ENCODE results near the gene FRMD1. TPM values are rescaled to one million over a fixed set of nuclear protein-coding genes. Genes with fewer than 3 reads are reported as not detected.

Gene FRMD1
- total RNA-seq, 1 donor, result not detected

- Histone ChIP-seq H3K27me3 (ENCODE audit: insufficient read depth, low read length) (no peaks in the 10 kb centered on the region), H3K4me1 (ENCODE audit: insufficient read depth, low read length) (no peaks in the 10 kb centered on the region), H3K4me3 (ENCODE audit: low read length) (no peak overlapping the region), H3K9me3 (ENCODE audit: low read depth, low read length) (no peaks in the 10 kb centered on the region)
Observed at GRCh38 chr6:168030218-168030746, 48.7 kb downstream of the FRMD1 start.

- Histone ChIP-seq H3K4me3 (ENCODE audit: low read length) (no peak overlapping the region), H3K4me1 (ENCODE audit: insufficient read depth, low read length) (no peaks in the 10 kb centered on the region)
Observed at GRCh38 chr6:168029459-168030217, 49.4 kb downstream of the FRMD1 start.

DNA sequence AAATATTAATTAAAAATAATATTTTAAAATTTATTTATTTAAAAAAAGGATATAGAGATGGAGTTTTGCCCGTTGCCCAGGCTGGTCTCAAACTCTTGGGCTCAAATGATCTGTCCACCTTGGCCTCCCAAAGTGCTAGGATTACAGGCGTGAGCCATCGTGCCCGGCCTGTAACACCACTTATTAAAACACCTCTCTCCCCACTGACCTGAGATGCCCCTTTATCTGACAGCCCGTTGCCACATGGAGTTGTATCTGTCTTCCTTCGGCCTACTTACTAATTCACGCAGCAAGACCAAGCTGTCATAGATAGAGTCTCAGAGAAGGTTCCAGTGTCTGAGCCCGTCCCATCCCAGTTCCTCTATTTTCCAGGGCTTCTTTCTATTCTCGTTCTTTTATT is 50.8 kb downstream of the FRMD1 start:
- Histone ChIP-seq H3K9me3 (ENCODE audit: low read depth, low read length) (no peaks in the 10 kb centered on the region), H3K4me3 (ENCODE audit: low read length) (no peak overlapping the region), H3K4me1 (ENCODE audit: insufficient read depth, low read length) (no peaks in the 10 kb centered on the region), H3K27me3 (ENCODE audit: insufficient read depth, low read length) (no peaks in the 10 kb centered on the region)

More at GRCh38 chr6:168029459-168030217, 49.4 kb downstream of the FRMD1 start:
- Histone ChIP-seq H3K27me3 (ENCODE audit: insufficient read depth, low read length) (no peaks in the 10 kb centered on the region), H3K9me3 (ENCODE audit: low read depth, low read length) (no peaks in the 10 kb centered on the region)

- Histone ChIP-seq H3K4me1 (ENCODE audit: insufficient read depth, low read length) (no peaks in the 10 kb centered on the region), H3K4me3 (ENCODE audit: low read length) (no peak overlapping the region), H3K9me3 (ENCODE audit: low read depth, low read length) (no peaks in the 10 kb centered on the region), H3K27me3 (ENCODE audit: insufficient read depth, low read length) (no peaks in the 10 kb centered on the region)
Observed at GRCh38 chr6:168027521-168027920, 51.5 kb downstream of the FRMD1 start.

GRCh38 chr6:168026925-168027324 is 52.1 kb downstream of the FRMD1 start:
- Histone ChIP-seq H3K4me1 (ENCODE audit: insufficient read depth, low read length) (no peaks in the 10 kb centered on the region), H3K4me3 (ENCODE audit: low read length) (no peak overlapping the region), H3K9me3 (ENCODE audit: low read depth, low read length) (no peaks in the 10 kb centered on the region), H3K27me3 (ENCODE audit: insufficient read depth, low read length) (no peaks in the 10 kb centered on the region)

GRCh38 chr6:168025831-168026710 is 52.9 kb downstream of the FRMD1 start:
- no peaks in the 10 kb centered on the region for H3K27me3 ChIP-seq (ENCODE audit: insufficient read depth, low read length)
- no peaks in the 10 kb centered on the region for H3K9me3 ChIP-seq (ENCODE audit: low read depth, low read length)
- H3K4me1 ChIP-seq (ENCODE audit: insufficient read depth, low read length), result no peaks in the 10 kb centered on the region
- H3K4me3 ChIP-seq (ENCODE audit: low read length), result no peak overlapping the region

GRCh38 chr6:168024951-168025510 is 54.0 kb downstream of the FRMD1 start:
- no peaks in the 10 kb centered on the region for H3K4me1 ChIP-seq (ENCODE audit: insufficient read depth, low read length)
- H3K4me3 ChIP-seq (ENCODE audit: low read length), result no peak overlapping the region
- H3K27me3 ChIP-seq (ENCODE audit: insufficient read depth, low read length), result no peaks in the 10 kb centered on the region
- no peaks in the 10 kb centered on the region for H3K9me3 ChIP-seq (ENCODE audit: low read depth, low read length)

DNA sequence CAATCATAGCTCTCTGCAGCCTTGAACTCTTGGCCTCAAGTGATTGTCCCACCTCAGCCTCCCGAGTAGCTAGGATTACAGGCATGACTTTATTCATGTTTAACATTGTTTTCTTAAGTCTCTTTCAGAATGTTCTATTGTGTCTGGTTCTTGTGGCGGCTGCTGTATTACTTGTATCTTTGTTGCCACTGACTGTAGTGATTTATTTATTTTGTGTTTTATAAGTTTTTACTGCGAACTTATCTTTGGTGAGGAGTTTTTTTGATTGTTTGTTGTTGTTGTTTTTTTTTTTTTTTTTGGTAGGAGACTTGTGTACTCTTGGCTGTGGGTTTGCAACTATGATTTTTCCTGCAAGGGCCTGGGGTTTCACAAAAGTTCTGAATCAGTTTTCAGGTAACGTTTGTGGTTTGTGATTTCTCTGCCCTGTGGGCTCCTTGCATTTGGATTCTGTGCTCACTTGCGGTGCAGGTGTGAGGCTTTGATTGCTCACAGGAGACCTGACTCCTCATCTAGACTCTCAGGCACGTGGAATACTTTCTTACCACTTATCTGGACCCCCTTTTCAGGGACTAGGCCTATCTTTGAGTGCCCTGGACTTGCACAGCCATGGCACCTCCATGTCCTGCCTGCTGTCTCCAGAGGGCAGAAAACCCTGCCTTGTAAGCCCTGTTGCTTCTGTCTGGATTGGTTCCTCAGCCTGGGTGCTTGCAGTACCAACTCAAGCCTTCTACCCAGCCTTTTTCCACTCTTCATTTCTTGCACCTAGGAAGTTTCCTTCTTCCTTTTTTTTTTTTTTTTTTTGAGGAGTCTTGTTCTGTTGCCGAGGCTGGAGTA is 56.3 kb downstream of the FRMD1 start:
- Histone ChIP-seq H3K4me3 (ENCODE audit: low read length) (no peak overlapping the region), H3K27me3 (ENCODE audit: insufficient read depth, low read length) (no peaks in the 10 kb centered on the region), H3K9me3 (ENCODE audit: low read depth, low read length) (no peaks in the 10 kb centered on the region), H3K4me1 (ENCODE audit: insufficient read depth, low read length) (no peaks in the 10 kb centered on the region)

- Histone ChIP-seq H3K27me3 (ENCODE audit: insufficient read depth, low read length) (no peaks in the 10 kb centered on the region), H3K4me1 (ENCODE audit: insufficient read depth, low read length) (no peaks in the 10 kb centered on the region), H3K9me3 (ENCODE audit: low read depth, low read length) (no peaks in the 10 kb centered on the region), H3K4me3 (ENCODE audit: low read length) (no peak overlapping the region)
Observed at GRCh38 chr6:168021581-168021980, 57.4 kb downstream of the FRMD1 start.

GRCh38 chr6:168020242-168020641 is 58.8 kb downstream of the FRMD1 start:
- Histone ChIP-seq H3K27me3 (ENCODE audit: insufficient read depth, low read length) (no peaks in the 10 kb centered on the region), H3K4me3 (ENCODE audit: low read length) (no peak overlapping the region)

DNA sequence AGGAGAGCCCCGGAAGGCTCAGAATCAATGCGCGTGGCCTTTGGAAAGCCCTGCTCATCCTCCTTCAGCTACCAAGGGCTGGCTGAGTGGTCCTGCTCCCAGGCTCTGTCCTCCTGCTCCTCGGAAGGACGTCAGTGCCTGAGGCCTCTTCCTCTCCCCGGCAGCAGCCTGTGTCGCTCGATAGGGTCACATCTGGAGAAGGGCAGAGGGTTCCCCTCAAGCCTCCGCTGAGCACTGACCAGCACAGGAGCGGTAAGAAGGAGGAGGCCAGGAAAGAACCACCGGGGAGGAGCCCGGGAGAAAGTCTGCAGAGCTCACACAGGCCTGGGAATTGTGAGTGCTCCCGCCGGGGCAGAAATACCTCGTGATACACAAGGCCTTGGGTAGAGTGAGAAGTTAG is 60.3 kb downstream of the FRMD1 start:
- H3K9me3 ChIP-seq (ENCODE audit: low read depth, low read length), result no peaks in the 10 kb centered on the region
- H3K4me3 ChIP-seq (ENCODE audit: low read length), result no peak overlapping the region
- H3K4me1 ChIP-seq (ENCODE audit: insufficient read depth, low read length), result no peaks in the 10 kb centered on the region

More at GRCh38 chr6:168020242-168020641, 58.8 kb downstream of the FRMD1 start:
- no peaks in the 10 kb centered on the region for H3K4me1 ChIP-seq (ENCODE audit: insufficient read depth, low read length)
- H3K9me3 ChIP-seq (ENCODE audit: low read depth, low read length), result no peaks in the 10 kb centered on the region

GRCh38 chr6:168017629-168018028 is 61.4 kb downstream of the FRMD1 start:
- no peaks in the 10 kb centered on the region for H3K9me3 ChIP-seq (ENCODE audit: low read depth, low read length)
- H3K27me3 ChIP-seq (ENCODE audit: insufficient read depth, low read length), result no peaks in the 10 kb centered on the region
- H3K4me3 ChIP-seq (ENCODE audit: low read length), result no peak overlapping the region
- H3K4me1 ChIP-seq (ENCODE audit: insufficient read depth, low read length), result no peaks in the 10 kb centered on the region

More for the DNA sequence above, 60.3 kb downstream of the FRMD1 start:
- no peaks in the 10 kb centered on the region for H3K27me3 ChIP-seq (ENCODE audit: insufficient read depth, low read length)

GRCh38 chr6:168016721-168017525 is 62.1 kb downstream of the FRMD1 start:
- Histone ChIP-seq H3K27me3 (ENCODE audit: insufficient read depth, low read length) (no peaks in the 10 kb centered on the region), H3K4me3 (ENCODE audit: low read length) (no peak overlapping the region), H3K9me3 (ENCODE audit: low read depth, low read length) (peaks cover 6% of the 10 kb centered on the region), H3K4me1 (ENCODE audit: insufficient read depth, low read length) (no peaks in the 10 kb centered on the region)

DNA sequence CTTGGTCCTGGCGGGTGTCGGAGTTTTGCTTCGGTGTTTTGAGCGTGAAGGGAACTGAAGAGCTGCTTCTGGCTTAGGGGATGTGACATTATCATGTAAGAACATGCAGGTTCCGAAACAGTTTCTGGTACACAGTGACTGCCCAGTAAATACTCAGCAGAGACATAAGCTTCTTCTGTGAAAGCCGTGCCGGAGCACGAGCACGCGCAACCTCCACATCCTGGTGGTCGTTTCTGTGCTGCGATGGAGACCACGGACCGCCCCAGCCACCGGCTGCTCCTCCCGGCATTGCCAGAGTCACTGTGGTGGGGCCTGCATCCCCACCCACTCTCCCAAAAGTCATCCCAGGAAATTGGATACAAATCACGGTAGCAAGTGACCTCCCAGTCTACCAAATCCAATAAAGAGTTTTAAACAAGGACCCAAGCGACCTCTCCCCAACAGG is 62.8 kb downstream of the FRMD1 start:
- H3K4me3 ChIP-seq (ENCODE audit: low read length), result no peak overlapping the region
- peaks cover 13% of the 10 kb centered on the region for H3K9me3 ChIP-seq (ENCODE audit: low read depth, low read length)
- no peaks in the 10 kb centered on the region for H3K27me3 ChIP-seq (ENCODE audit: insufficient read depth, low read length)
- no peaks in the 10 kb centered on the region for H3K4me1 ChIP-seq (ENCODE audit: insufficient read depth, low read length)

Data from mononuclear cell (primary cell).